Activated naive CD4-positive, alpha-beta T cell treated with Interleukin-2 at 50 U/mL for 16 hours (primary cell): ENCODE results near the gene TCEANC.
A peak's percentile ranks its signal among the peaks of the same experiment; 100 is the strongest.
"Not testable (repeated sequence)": the region's sequence is repeated elsewhere in the genome, so short reads cannot be mapped to it uniquely, and the experiment has no call there.

ENCODE experiments used
- DNase-seq: peaks from one replicate; pipeline ENCODE4 v3.0.0-alpha.2; 2020

Gene TCEANC, protein sequence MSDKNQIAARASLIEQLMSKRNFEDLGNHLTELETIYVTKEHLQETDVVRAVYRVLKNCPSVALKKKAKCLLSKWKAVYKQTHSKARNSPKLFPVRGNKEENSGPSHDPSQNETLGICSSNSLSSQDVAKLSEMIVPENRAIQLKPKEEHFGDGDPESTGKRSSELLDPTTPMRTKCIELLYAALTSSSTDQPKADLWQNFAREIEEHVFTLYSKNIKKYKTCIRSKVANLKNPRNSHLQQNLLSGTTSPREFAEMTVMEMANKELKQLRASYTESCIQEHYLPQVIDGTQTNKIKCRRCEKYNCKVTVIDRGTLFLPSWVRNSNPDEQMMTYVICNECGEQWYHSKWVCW

DNA sequence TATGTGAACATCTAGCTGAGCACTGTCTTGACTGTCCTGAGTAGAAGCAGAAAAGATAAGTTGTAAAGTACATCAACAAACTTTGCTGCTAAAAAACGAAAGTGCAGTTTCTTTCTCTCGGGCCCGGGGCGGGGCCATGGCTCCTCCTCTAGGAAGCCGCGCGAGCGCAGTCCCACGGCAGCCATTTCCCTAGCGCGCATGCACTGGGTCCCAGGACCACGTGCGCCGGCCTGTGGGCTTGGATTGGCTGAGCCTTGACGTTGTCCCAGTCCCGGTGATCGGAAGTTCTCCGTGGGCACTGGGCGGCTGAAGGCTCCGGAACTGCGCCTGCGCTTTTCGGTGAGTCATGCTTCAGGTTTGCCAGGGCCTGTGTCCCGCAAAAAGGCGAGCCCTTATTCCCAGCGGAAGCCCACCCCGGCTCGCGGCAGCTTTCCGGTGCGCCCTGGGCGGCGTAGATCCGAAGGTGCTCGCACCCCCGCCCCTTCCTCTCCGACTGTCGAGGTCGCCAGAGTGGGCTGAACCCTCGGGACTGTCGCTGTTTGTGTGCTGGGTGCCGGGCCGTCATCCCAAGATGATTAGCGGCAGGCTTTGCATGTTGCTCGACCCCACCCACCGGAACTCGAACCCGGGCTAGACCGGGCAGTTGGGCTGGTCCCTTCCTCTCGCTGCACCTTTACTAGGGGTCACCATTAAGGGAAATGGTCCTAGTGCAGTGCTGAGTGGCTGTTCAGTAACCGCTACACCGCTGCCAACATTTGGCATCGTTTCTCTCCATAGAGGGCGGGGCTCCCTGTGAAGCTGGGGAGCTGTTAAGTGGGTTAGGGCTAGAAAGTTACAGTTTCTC lies at the start of gene TCEANC:
Gene TCEANC (plus strand): TSS at position 292 of the 844 bp plus-strand sequence. CDS start 9,368 bp downstream, outside the sequence.
- DNase-seq, result peak; percentile 93

DNA sequence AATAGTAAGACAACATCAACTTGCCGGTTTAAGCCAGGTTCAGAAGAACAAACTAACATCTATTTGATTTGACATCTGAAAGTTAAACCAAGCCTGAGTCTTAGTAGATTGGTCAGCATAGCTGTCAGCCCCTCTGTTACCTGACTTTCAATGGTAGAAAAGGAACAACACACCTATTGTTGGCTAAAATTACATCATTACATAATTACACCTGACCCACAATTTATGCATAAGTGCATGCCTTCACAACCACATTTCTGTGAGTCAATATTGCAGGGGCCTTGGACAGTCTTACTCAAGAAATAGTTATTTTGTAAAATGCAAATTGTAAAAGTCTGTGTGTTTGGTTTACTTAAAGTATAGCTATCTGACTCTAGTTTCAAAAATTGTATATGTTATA lies 47.3 kb upstream of the TCEANC start:
- DNase-seq, result no peak

DNA sequence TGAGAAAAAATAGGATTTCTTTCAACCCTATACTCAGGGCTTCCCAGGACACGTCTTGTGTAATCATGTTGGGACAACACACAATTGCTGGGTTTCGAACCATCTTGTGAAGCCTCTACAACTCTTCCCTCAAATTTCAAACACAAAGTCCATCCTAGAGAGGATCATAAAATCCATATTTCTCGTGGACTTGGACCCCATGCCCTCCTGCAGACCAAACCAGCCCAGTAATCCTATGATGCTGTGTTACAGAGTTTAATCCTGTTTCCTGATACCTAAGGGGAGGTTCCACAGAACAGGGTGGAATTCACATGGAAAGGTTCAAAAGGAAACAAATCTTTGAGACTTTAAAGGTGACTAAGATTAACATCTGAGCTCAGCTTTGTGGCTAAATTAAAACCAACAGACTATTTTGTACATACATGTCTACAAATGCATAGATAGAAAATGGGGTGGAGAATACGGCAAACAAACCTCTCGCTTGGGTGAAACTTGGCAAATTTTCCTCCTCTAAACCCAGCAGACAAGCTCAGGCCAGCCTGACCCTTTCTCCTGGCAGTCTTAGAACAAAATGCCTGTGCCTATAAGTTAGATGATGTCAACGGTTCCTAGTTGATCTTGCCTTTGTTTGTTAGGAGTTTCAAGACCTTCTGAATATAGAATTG lies 45.5 kb upstream of the TCEANC start:
- no peak for DNase-seq

DNA sequence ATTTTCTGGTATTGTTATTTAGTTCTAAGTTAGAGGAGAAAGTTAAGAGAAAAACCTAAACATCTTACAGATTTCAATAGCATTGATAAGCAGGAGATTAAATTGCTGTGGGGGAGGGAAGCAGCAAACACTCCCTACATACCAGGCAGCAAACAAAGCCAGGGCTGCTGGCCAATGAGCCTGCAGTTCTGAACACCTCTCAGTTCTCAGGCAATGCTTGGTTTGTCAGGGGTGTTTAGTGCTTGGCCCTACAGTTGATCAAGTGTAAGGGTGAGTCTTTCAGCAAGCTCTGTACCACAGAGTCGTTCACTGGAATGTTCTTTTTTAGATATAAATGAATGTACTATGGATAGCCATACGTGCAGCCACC lies 45.0 kb upstream of the TCEANC start:
- no peak for DNase-seq

DNA sequence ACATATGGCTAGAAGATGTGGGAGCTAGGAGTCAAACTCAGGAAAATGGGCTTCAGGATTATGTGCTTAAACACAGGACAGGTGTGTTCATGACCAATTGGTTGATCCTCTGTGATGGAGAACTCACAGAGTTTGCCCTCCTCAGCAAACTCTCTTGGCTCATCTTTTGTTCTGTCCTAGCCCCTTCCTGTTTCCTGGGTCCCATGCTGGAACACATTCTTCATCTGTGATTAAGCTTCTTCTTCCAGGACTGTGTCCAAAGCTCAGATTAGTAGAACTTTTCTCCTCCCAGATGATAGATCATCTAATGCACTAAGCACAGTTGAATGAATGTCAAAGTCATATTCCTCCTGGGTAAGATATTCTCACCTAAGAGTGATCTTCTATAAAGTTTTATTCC lies 38.8 kb upstream of the TCEANC start:
- no peak for DNase-seq

DNA sequence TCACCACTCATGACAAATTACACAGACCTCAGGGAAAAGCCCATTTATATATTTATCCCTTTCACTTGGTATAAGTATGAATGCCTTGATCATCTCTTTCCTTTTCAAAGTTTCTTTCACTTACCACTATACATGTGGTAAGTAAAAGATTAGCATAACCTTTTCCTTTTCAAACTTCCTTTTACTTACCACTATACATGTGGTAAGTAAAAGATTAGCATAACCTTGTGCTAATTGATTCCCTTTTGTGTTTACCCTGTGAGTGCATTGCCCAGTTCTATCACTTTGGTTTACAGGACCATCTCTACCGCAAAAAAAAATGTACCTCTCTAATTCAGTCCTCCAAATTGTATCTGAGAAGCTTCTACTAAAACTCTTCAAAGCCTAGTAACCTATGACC lies 32.7 kb upstream of the TCEANC start:
- DNase-seq, result no peak

DNA sequence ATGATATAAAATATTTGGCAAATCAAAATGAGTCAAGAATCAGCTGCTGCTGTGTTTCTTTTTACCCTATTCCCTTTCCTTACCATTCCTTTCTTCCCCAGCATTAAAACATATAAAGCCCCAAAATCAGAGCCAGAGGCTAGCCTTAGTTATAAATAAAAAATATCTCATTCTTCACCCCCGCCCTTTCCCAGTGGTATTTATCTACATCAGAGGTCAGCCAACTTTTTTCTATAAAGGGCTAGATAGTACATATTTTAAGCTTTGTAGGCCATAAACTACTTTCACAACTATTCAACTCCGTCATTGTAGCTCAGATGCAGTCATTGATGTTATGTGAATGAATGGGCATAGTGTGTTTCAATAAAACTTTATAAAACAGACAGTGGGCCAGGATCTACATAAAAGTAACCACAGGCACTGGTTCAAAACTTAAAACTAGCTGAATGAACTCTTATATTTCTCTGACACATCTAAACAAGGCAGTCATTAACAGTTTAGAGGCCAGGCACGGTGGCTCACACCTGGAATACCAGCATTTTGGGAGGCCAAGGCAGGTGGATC lies 30.5 kb upstream of the TCEANC start:
- DNase-seq, result no peak

DNA sequence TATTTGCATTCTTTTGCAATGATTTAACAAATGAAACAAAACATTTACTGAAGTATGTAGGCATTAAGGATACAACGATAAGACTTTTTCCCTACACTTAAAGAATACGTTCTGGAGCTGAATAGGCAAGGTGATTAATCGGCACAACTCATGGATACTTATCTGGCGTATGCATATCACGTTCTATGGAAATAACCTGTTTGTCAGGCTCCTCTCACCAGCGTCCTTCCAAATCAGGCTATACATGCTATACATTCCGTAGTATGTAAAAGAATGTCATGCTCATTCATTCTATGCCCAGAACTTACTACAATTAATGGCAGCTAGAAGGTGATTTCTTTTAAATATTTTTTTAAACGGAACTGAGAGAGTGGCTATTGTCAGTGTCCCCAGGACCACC lies 25.6 kb upstream of the TCEANC start:
- no peak for DNase-seq

DNA sequence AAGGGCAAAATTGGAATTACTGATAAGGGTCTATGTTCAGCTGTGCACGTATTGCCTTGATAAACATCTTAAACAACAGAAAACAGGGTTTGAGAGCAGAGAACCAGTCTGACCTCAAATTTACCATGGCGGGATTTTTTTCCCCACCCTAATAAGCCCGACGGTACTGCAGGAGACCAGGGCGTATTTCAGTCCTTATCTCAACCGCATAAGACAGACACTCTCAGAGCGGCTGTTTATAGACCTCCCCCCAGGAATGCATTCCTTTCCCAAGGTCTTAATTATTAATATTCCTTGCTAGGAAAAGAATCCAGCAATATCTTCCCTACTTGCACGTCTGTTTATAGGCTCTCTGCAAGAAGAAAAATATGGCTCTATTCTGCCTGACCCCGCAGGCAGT lies 15.7 kb upstream of the TCEANC start:
- not testable (repeated sequence) for DNase-seq

DNA sequence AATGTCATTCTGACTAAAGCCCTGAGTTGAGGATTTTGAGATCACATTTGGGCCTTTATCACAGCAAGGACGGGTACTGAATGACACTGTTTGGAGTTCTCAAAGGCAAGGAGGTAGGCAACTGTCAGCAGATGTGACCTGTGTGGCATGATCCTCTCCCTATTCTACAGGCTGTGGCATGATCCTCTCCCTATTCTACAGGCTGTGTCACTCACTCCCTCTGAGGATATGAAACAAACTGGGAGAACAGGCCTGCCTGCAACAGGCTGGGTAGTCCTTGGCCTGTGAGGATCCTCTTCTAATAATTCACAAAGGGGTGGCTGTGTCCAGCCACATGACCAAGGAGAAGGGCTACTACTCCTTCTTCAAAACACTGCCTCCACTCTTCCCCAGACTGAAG lies 14.9 kb upstream of the TCEANC start:
- DNase-seq, result no peak

DNA sequence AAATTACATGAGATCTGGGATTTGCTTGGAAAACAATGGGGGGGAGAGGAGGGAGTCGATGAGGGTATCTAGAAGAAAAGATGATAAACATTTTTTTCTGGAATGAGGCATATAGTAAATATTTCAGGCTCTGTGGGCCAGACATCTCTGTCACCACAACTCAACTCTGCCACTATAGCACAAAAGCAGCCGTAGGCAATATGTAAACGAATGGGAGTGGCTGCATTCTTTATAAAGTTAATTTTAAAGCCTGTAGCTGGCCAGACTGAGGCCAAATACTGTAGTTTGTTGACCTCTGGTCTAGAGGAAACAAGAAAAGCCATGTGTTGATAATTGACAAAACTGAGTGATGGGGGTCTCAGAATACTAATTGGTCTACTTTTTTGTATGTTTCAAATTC lies 14.1 kb upstream of the TCEANC start:
- no peak for DNase-seq

DNA sequence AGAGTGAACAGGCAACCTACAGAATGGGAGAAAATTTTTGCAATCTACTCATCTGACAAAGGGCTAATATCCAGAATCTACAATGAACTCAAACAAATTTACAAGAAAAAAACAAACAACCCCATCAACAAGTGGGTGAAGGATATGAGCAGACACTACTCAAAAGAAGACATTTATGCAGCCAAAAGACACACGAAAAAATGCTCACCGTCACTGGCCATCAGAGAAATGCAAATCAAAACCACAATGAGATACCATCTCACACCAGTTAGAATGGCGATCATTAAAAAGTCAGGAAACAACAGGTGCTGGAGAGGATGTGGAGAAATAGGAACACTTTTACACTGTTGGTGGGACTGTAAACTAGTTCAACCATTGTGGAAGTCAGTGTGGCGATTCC lies 11.3 kb upstream of the TCEANC start:
- DNase-seq, result not testable (repeated sequence)

DNA sequence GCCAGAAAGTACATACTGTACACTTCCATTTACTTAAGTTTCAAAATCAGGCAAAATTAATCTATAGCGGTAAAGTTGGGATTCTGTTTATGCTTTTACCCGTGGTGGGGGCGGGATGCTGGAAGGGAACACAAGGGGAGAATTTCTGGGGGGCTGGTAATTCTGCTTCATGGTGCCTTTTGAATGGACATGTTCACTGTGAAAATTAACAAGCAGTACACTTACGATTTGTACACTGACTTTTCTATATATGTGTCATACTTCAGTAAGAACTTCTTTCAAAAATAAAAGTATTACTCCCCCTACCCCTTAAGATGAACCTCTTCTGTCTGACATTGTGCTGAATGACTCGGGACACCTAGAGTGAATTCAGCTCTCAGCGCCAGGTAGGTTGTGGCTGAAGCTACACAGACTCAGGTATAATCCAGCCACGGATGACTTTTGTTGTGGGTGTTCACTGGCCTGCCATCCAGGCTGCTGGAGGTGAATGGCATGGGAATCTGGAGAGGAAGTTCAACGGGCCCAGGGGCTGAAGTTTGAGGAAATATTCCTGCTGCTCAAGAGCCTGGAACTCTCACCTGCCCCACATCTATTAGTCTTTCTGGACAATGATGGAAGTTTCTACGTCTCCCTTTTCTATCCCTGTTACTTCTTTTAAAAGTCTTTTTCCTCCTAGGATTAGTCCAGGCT lies 7.3 kb upstream of the TCEANC start:
- no peak for DNase-seq

DNA sequence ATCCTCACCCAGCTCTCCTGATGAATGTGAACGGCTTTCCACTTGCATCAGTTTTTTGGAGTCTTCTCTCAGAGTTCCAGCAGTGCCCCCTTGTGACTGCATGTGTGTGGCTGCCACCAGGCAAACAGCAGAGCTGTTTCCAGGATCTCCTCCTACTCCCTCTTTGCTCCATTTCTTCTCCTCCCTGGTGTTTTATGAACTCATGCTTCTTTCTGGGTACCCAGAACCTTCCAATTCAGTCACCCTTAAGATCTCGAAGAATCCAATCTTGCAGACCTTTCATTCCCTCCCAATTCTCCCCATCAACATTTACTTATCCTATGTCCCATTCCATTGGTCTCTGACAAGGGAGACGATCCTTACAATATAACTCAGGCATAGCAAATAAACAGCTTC lies 6.8 kb upstream of the TCEANC start:
- DNase-seq, result peak; percentile 34

DNA sequence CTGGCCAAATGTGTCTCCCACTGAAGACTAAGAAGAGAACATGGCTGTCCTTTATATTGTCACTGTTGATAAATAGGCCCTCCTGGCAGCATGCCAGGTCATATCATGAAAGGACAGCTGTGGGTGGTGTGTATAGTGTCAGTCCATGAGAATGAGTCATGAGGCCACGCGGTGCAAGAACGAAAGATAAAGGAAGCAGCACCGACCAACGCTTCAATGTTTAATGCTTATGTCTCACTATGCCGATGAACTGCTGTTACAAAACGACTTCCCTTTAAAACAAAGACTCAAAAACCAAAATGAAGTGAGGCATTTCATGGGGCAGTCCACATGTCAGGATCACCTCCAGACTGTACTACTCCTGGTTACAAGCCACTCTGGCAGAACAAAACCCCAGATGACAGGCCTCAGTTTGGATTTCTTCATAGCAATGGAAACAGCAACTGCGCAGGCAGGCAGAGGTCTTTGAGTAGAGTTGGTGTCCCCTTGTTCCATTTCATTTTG lies 5.2 kb upstream of the TCEANC start:
- DNase-seq, result peak; percentile 76

DNA sequence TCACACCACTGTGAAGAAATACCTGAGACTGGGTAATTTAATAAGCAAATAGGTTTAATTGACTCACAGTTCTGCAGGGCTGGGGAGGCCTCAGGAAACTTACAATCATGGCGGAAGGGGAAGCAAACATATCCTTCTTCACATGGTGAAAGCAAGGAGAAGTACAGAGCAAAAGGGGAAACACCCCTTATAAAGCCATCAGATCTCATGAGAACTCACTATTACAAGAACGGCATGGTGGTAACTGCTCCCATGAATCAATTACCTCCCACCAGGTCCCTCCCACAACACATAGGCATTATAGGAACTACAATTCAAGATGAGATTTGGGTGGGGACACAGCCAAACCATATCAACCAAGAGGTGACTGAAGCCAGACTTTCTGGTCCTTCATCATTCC lies 4.6 kb upstream of the TCEANC start:
- DNase-seq, result not testable (repeated sequence)

DNA sequence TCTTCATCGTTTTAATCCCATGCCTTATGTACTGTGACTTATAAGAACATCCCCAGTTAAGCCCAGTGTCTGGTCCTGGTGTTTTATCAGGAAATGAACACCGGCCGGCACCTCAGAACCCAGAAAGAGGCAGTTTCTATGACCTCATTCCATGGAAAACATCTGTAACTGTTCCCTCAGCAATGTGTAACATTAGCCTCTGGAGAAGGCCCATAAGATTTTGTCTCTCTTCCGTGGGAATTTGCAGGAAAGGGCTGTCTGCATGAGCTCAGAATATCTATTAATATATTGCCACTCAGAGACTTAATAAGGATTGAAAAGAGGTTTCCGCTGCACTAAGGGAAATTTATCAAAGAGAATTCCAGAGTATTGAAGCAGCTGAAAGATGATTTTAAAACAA lies 3.1 kb upstream of the TCEANC start:
- DNase-seq, result no peak

DNA sequence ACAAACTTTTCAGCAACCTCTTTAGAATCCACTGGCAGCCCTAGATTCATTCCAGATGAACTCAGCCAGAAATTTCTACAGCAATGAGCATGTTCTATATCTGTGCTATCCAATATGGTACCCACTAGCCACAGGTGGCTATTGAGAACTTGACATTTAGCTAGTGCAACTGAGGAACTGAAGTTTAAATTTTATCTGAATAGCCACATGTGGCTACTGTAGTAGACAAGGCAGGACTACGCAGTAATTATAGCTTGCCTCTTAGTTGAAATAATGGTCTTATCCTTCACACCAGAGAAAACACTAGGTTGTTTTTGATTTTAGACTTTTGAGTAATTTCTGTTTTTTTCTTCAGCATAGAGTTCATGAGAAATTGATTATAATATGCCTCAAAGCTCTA lies 2.6 kb upstream of the TCEANC start:
- DNase-seq, result no peak

DNA sequence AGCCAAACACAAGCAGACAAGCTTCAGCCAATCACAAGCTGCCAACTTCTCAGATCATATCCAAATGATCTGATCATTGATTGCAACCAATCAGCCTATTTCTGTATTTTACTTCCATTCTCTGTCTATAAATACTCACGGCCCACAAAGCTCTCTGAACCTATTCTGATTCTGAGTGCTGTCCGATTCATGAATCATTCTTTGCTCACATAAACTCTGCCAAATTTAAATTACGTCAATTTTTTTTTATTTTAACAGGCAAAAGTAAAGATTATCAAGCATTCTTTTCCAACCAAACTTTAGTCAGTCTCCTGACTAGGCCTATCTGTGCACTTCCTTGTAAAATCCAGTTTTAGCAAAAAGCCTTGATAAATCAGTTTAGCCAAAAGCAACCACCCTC lies 1.8 kb upstream of the TCEANC start:
- no peak for DNase-seq

DNA sequence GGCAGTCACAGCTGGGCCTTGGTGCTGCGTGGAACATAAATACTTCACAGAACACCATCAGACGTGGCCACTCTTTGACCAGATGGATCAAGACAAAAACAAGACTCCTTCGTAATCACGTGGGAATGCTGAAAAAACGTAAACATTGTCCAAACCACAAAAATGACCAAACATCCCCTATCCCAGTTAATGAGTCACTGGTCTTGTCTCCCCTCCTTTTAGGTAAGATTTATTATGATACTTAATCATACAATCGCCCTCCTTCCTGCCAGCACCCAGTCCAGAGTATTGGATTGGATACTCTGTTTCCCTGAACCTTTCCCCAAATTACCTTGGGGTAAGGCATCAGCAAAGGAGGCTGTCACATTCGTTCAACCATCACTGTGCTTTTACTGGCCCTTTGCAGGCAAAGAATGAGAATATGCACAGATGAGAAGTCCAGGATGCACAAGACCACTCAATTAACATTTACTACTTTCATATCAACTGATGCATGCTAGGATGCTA lies 601 bp upstream of the TCEANC start:
- DNase-seq, result no peak

DNA sequence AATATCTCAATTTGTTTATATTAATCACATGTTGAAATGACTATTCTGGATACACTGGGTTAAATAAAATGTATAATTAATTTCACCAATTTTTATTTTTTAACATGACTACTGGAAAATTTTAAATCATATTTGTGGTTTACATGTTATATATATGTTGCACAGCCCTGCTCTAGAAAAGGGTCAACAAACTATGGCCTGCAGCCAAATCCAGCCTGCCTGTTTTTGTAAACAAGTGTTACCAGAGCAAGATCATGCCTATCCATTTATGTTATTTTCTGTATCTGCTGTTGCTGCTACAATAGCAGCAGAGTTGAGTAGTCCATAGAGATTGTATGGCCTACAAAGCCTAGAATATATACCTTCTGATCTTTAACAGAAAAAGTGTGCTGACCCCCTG lies 1.2 kb downstream of the TCEANC start:
- DNase-seq, result no peak

DNA sequence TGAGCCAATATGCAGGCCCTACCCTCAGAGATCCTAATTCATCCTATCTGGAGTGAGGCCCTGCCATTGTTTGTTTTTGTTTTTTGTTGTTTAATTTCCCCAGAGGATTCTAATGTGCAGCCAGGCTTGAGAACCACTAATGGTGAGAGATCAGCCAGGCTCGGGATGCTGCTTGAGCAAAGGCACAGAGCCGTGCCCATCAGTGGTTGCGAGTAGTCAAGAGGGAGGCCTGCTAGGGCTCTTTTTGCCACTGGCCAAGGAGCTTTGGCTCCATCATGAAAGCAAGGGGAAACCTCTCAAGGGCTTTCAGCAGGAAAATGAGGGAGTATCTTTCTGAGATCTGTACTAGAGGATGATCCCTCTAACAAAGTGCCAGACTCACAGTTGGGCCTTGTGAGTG lies 2.7 kb downstream of the TCEANC start:
- DNase-seq, result no peak

DNA sequence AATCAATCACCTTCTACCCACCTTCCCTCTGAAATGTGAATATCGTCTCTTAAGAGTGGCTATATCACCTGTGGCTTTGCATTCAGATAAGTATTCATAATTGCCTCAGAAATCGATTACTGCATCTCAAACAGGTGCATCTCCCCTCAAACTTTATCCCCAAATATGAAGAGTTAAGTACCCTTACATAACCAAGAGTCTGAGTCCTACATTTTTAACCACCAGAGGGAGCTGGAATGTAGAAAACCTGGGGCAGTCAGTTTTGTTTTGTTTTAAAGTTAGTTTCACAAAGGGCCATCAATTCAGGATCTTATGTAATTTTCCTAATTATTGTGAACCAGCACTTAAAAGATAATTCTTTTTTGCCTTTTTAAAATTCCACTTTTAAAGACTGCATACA lies 5.7 kb downstream of the TCEANC start:
- DNase-seq, result no peak
